MM.1S (cell line): Measurements from ENCODE around the gene CTNNA2.

ENCODE experiments used
- DNase-seq: peaks from one replicate; pipeline ENCODE4 v3.0.0-alpha.2; 2015
- H2AFZ ChIP-seq: fragments of 300-600 bp; sonication (generic); 2 replicates; pipeline ENCODE4 v1.6.0; 2016; ENCODE audit warnings: antibody characterized with exemption, low read length
- H3F3A ChIP-seq: fragments of 300-600 bp; sonication (generic); 2 replicates; pipeline ENCODE4 v1.6.1; 2016; ENCODE audit warnings: mild to moderate bottlenecking, antibody characterized with exemption, low read length, moderate library complexity, mixed read lengths; ENCODE audit not compliant: insufficient read depth
- H3K27ac ChIP-seq: fragments of 300-600 bp; sonication (generic); 2 replicates; pipeline ENCODE4 v1.5.1; 2016; ENCODE audit warnings: mild to moderate bottlenecking, low read length
- H3K27me3 ChIP-seq: fragments of 300-600 bp; sonication (generic); replicated peaks from 2 replicates; pipeline ENCODE4 v1.6.0; 2016; ENCODE audit warnings: low read length; ENCODE audit not compliant: insufficient read depth
- H3K36me3 ChIP-seq: fragments of 300-600 bp; sonication (generic); replicated peaks from 2 replicates; pipeline ENCODE4 v1.6.1; 2016; ENCODE audit warnings: mild to moderate bottlenecking, low read length, mixed read lengths; ENCODE audit not compliant: insufficient read depth
- H3K4me1 ChIP-seq: fragments of 300-600 bp; sonication (generic); 2 replicates; pipeline ENCODE4 v1.6.1; 2016; ENCODE audit warnings: low read length, mixed read lengths
- H3K4me2 ChIP-seq: fragments of 300-600 bp; sonication (generic); 2 replicates; pipeline ENCODE4 v1.6.0; 2016; ENCODE audit warnings: low read depth, low read length
- H3K4me3 ChIP-seq: fragments of 300-600 bp; sonication (generic); 2 replicates; pipeline ENCODE4 v1.5.1; 2016; ENCODE audit warnings: low read length, mixed read lengths
- H3K79me2 ChIP-seq: fragments of 300-600 bp; sonication (generic); 2 replicates; pipeline ENCODE4 v1.6.1; 2016; ENCODE audit warnings: mixed run types, low read length, mixed read lengths
- H3K9ac ChIP-seq: fragments of 300-600 bp; sonication (generic); 2 replicates; pipeline ENCODE4 v1.6.1; 2016; ENCODE audit warnings: low read length, mixed read lengths
- H3K9me2 ChIP-seq: fragments of 300-600 bp; sonication (generic); replicated peaks from 2 replicates; pipeline ENCODE4 v1.6.1; 2016; ENCODE audit warnings: mild to moderate bottlenecking, low read length, mixed read lengths; ENCODE audit not compliant: insufficient read depth
- H3K9me3 ChIP-seq: fragments of 300-600 bp; sonication (generic); replicated peaks from 2 replicates; pipeline ENCODE4 v1.6.1; 2016; ENCODE audit warnings: mild to moderate bottlenecking, low read length, mixed read lengths; ENCODE audit not compliant: insufficient read depth
- H4K20me1 ChIP-seq: fragments of 300-600 bp; sonication (generic); 2 replicates; pipeline ENCODE4 v1.6.1; 2016; ENCODE audit warnings: mild to moderate bottlenecking, low read length, moderate library complexity, mixed read lengths; ENCODE audit not compliant: insufficient read depth
- CTCF ChIP-seq: fragments of 300-600 bp; sonication (generic); IDR thresholded peaks from 2 replicates; pipeline ENCODE4 v1.5.1; 2016; ENCODE audit warnings: antibody characterized with exemption, low read length, mixed read lengths
- EZH2 ChIP-seq: fragments of 300-600 bp; sonication (generic); optimal IDR thresholded peaks from 2 replicates; pipeline ENCODE3; 2017; ENCODE audit warnings: low read depth, mild to moderate bottlenecking, antibody characterized with exemption, low read length, mixed read lengths
- EZH2phosphoT487 ChIP-seq: fragments of 300-600 bp; sonication (generic); IDR thresholded peaks from 2 replicates; pipeline ENCODE4 v1.6.1; 2018; ENCODE audit warnings: antibody characterized with exemption, low read length

Gene CTNNA2

GRCh38 chr2:80323610-80324009 lies 810.8 kb downstream of the CTNNA2 start:
- Histone ChIP-seq H3K36me3 (no peaks in the 10 kb centered on the region), H3K4me3 (no peak overlapping the region), H3F3A (no peaks in the 10 kb centered on the region), H3K9ac (no peak overlapping the region), H2AFZ (no peak overlapping the region), H3K79me2 (no peaks in the 10 kb centered on the region), H3K9me2 (no peaks in the 10 kb centered on the region), H3K27ac (no peak overlapping the region), H3K27me3 (no peaks in the 10 kb centered on the region), H3K9me3 (no peaks in the 10 kb centered on the region), H4K20me1 (no peaks in the 10 kb centered on the region), H3K4me1 (no peaks in the 10 kb centered on the region), H3K4me2 (no peak overlapping the region)
- no peak for DNase-seq
- no peak for TF ChIP-seq EZH2phosphoT487
- TF ChIP-seq CTCF = no peak
- TF ChIP-seq EZH2 = no peak

GRCh38 chr2:80324525-80324924 lies 811.7 kb downstream of the CTNNA2 start:
- H3K4me2 ChIP-seq = no peak overlapping the region
- no peaks in the 10 kb centered on the region for H3K36me3 ChIP-seq
- no peak overlapping the region for H2AFZ ChIP-seq
- no peak overlapping the region for H3K9ac ChIP-seq
- no peaks in the 10 kb centered on the region for H3K27me3 ChIP-seq
- H3K4me3 ChIP-seq = no peak overlapping the region
- no peaks in the 10 kb centered on the region for H3K9me3 ChIP-seq
- H3K79me2 ChIP-seq = no peaks in the 10 kb centered on the region
- H3K27ac ChIP-seq = no peak overlapping the region
- TF ChIP-seq EZH2 (no peak), EZH2phosphoT487 (no peak), CTCF (no peak)
- no peaks in the 10 kb centered on the region for H3K9me2 ChIP-seq
- no peak for DNase-seq
- no peaks in the 10 kb centered on the region for H3F3A ChIP-seq
- no peaks in the 10 kb centered on the region for H3K4me1 ChIP-seq
- no peaks in the 10 kb centered on the region for H4K20me1 ChIP-seq

- peak; percentile 52 for DNase-seq
- Histone ChIP-seq H3K9ac (no peak overlapping the region), H4K20me1 (no peaks in the 10 kb centered on the region), H3K27ac (no peak overlapping the region), H2AFZ (no peak overlapping the region), H3K4me3 (no peak overlapping the region), H3K9me2 (no peaks in the 10 kb centered on the region), H3K9me3 (no peaks in the 10 kb centered on the region), H3K27me3 (no peaks in the 10 kb centered on the region), H3F3A (no peaks in the 10 kb centered on the region), H3K36me3 (no peaks in the 10 kb centered on the region), H3K79me2 (no peaks in the 10 kb centered on the region), H3K4me1 (no peaks in the 10 kb centered on the region), H3K4me2 (no peak overlapping the region)
- peak; percentile 58 for TF ChIP-seq CTCF
- TF ChIP-seq EZH2 = no peak
- no peak for TF ChIP-seq EZH2phosphoT487
Observed at GRCh38 chr2:80326214-80326613, 813.4 kb downstream of the CTNNA2 start.

- no peak for TF ChIP-seq CTCF
- no peak for TF ChIP-seq EZH2phosphoT487
- no peak for TF ChIP-seq EZH2
Observed at GRCh38 chr2:80326861-80327260, 814.0 kb downstream of the CTNNA2 start.

More at GRCh38 chr2:80326861-80327260, 814.0 kb downstream of the CTNNA2 start:
- H3K9ac ChIP-seq = no peak overlapping the region
- DNase-seq = no peak
- H3K4me3 ChIP-seq = no peak overlapping the region
- no peaks in the 10 kb centered on the region for H3K9me3 ChIP-seq
- H2AFZ ChIP-seq = no peak overlapping the region
- H3K27me3 ChIP-seq = no peaks in the 10 kb centered on the region
- no peak overlapping the region for H3K27ac ChIP-seq
- no peaks in the 10 kb centered on the region for H3F3A ChIP-seq
- no peaks in the 10 kb centered on the region for H3K9me2 ChIP-seq
- H3K4me1 ChIP-seq = no peaks in the 10 kb centered on the region
- H3K4me2 ChIP-seq = no peak overlapping the region
- no peaks in the 10 kb centered on the region for H3K79me2 ChIP-seq
- H3K36me3 ChIP-seq = no peaks in the 10 kb centered on the region
- no peaks in the 10 kb centered on the region for H4K20me1 ChIP-seq
